Activated CD4-positive, alpha-beta T cell treated with anti-CD3 and anti-CD28 coated beads, Interleukin-2, amount 50 U/mL, for 48 hours (primary cell): Measurements from ENCODE around the gene TYRO3.

Experiments used
- DNase-seq, 2 experiments: peaks; one replicate each; pipeline ENCODE4 v3.0.0-alpha.2; 2020

The TYRO3 gene

DNA sequence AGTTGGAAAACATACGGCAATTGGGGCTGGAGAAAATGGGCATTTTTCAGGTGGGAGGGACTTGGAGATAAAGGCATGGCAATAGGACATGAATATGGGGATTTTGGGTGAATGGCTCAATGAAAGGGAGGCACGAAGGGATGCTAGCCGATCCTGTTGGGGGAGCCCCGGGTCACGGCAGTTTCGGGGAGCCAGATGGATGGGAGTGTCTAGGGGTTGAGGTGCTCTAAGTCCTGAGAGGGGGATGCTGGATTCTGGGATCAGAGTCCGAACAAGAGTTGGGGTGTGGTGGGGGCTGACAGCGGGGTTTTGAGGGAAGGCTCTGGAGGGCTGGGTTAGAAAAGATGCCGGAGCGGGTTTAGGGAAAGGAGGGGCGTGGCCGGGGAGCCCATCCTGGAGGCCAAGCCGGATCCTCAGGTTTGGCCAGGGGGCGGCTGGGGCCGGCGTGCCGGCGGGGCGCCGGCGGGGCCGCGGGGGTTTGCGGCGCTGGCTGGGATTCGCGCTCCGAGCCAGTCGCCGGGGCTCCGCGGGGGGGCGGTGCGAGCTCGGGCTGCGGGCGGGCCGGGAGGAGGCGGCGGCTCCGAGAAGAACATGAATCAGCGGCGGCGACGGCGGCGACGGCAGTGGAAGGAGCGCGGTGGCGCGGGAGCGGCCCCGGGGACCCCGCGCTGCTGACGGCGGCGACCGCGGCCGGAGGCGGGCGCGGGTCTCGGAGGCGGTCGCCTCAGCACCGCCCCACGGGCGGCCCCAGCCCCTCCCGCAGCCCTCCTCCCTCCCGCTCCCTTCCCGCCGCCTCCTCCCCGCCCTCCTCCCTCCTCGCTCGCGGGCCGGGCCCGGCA is at the start of gene TYRO3:
Gene TYRO3, plus strand, starts transcription at position 813 of the 839 bp plus-strand sequence. CDS start 46 bp downstream, outside the sequence.
- DNase-seq, result peak; percentile 73 to 75

DNA sequence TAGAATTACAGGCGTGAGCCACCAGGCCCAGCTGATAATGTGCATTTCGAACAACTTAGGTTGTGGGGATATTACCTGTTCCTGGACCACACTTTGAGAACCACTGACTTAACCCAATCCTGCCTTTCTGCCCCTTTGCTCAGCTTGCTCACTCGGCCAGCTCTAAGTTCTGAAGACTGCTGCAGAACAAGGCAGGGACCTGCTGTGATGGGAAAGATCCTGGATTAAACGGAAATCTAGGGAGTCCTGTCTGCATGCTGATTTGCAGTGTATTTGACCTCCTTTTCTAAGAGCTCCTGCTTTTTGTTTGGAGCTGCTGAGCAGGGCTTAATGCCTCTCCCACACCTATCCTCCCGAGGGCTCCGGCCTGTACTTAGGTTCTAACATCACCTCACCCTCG is 48.3 kb upstream of the TYRO3 start:
- no peak for DNase-seq

DNA sequence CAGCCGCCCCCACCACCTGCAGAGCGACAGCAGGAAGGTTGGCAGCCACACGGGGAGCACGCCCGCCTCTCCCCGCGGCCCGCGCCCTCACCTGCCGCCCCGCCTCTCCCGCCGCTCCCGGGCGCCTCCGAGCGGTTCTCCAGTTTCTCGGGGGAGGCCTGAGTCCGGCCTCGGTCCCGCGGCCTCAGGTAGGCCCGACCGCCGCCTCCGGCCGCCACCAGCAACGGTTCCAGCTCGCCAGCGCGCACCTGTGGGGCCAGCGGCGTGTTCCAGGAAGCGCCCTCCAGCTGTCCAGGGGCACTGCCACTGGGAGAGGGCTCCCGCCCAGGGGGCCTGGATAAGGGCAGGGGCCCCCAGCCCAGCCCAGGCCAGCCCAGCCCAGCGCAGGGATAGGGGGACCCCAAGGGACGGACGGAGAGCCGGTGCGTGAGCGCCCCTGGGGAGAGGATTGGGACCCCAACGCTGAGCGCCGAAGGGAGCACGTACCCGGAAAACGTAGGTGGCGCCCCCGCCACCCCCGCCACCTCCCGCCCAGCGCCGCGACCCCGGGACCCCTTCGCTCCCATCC is 47.6 kb upstream of the TYRO3 start:
- no peak for DNase-seq

DNA sequence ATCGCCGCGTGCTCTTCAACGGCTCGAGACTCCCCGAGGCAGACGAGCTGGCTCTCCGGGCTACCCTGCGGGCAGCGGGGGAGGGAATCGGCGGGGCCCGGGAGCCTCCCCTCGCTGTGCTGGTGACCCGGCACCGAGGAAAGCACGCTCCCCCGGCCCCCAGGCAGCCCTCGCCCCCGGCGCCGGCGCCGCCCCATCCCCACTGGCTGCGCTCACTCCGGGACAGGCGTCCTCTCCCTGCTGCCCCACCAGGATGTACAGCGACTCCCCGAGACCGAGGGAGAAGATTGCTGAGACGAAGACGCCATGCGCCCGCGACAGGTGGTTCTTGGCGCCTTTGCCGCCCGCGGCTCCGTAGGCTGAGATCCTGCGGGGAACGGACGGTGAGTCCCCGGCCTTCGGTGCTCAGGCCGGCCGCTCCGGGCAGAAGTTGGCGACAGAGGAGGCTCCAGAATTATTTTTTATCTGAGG is 47.1 kb upstream of the TYRO3 start:
- DNase-seq, result peak in 1 of 2 experiments; percentile 35

DNA sequence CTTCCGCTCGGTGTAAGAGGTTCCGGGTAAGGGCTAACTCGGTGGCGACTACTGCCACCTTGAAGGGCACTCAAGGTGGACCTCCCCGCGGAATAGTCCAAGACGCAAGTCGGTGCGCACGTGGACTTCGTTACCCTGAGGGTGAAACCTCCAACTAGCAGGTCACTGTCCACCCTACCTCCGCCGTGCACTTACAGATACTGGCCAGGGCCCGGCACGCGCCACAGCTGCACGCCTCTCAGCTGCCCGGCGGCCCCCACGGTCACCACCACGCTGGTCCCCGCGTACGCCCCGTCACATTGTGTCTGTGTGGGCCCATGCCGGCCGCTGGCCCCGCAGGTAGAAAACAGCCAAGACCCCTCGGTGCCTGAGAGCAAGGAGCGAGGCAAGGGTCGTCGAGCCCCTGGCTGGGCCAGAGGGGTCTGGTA is 46.5 kb upstream of the TYRO3 start:
- DNase-seq, result no peak

DNA sequence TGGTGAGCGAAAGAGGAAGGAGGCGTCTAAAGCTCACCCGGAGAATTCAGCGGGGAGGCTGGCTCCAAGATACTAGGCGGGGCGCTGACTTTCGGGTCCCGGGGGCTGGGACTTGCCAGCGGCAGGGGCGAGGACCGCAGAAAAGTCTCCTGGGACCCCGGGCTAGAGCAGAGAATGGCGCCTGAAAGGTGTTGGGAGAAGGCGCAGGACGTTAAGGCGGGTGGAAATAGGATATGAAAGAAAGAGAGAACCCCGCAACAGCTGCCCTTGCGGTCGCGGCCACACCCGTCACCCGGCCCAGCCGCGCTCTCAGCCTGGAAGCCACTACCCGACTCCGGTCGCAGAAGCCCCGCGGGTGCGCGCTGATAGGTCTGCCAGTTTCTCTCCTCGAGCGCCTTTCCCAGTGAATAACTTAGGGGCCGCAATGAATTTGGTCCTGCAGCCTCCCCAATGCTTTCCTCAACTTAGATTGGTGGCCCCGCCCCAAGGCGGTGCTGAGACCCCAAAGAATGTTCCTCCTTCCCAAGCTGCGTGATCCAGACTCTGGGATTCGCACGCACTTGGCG is 46.0 kb upstream of the TYRO3 start:
- DNase-seq, result peak in 1 of 2 experiments; percentile 39

DNA sequence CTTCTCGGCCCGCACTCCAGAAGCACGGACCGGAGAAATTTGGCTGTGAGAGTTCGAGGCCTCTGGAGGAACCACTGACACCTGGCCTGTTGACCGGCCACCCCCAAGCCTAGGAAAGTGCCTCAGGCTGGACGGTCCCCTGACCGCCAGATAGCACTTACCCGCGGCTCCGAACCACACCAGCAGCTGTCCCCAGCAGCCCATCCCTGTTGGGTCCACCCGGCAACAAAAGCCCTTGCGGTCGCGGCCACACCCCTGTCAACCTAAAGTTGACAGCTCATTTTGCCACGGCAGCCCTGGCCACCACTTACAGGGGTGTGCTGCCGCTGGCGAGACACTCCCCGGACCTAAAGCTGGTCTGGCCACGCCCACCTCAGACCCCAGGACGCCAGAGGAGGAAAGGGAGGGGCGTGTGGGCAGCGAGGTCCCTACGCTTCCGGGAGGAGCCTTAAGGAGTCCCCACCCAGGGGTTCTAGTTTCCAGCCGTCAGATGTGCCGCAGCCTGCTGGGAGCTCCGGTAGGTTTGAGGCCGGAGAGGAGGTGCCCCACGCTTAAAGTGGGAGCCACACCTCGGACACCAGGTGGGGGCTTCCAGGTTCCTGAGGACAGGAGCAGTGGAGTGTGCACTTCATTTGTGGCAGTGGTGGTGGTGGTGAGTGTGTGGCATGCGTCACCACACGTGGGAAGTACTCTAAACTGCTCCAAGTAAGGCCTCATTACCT is 45.3 kb upstream of the TYRO3 start, which contains the start of gene LTK:
Gene LTK, minus strand, starts transcription at position 322 of the 722 bp plus-strand sequence. Its CDS starts 118 bp downstream, at position 204.
- no peak for DNase-seq

DNA sequence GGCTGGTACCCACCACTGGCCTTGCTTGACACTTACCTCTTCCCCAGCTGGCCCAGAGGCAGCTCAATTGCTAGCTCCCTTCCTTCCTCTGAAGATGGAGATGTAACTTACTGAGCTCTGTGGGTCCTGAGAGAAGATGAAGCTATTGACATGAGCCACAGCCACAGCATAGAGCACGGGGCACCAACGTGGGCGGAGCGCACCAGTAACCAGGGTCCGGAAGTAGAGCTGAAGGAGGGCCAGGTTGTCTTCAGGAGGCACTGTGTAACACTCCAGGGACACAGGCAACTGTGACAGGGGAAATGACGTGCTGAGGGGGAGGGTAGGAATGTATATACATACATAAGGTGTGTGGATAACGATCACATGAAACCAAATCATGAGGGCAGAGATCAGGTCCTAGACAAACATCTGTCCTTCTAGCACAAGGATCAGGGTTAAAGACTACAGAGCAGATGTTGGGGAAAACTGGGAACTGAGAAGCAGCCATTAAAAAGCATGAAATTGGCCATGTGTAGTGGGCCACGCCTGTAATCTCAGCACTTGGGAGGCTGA is 41.0 kb upstream of the TYRO3 start:
- no peak for DNase-seq

DNA sequence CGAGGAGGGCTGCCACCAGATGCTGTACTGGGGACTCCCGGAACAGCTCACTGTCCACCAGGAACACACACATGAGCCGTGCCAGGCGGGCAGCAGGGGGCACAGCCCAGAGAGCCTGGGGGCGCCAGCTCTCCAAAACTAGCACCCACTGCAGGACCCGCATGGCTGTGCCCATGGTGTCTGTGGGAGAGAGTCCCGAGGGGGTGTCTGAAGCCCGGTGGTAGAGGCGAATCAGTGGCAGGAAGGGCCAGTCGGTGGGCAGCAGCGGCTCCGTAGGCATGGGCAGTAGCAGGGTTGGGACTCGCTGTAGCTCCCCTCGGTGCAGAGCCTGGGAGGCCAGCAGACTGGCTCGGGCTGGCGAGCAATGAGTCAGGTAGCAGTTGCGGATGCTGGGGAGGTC is 38.4 kb upstream of the TYRO3 start:
- no peak for DNase-seq

DNA sequence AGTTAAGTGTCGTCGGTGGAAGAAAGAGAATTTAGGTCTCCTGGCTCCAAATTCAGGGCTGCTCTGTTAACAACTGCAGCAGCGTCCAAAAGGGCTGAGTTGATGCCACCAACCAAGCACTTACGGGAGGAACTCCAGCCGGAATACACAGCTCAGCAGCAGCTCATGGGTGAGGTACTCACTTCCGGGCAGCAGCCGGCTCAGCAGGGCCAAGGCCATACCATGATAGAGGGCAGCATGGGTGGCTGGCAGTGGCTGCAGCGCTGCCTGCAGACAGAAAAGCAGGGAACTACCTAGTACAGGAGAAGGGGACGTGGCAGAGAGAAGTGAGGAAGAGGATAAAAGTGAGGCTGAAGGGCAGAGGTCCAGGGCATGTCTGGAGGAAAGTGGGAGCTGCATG is 37.4 kb upstream of the TYRO3 start:
- no peak for DNase-seq

DNA sequence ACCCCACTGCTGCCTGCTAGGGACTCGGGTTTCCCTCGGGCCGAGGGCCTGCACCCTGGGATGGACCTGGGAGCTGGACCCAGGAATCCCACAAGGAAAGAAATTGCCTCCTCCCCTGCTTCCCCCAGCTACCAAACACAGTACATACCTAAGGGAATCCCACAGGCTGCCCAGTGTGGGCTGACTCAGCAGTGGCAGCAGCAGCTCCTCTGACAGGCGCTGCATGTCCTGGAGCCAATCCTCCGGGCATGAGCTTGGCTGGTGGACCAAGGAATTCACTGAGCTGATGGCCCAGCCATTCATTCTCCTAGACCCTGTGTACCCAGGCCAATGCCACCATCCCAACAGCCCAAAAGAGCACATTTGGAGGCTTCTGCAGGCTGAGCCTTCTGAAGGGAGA is 35.9 kb upstream of the TYRO3 start:
- DNase-seq, result no peak

DNA sequence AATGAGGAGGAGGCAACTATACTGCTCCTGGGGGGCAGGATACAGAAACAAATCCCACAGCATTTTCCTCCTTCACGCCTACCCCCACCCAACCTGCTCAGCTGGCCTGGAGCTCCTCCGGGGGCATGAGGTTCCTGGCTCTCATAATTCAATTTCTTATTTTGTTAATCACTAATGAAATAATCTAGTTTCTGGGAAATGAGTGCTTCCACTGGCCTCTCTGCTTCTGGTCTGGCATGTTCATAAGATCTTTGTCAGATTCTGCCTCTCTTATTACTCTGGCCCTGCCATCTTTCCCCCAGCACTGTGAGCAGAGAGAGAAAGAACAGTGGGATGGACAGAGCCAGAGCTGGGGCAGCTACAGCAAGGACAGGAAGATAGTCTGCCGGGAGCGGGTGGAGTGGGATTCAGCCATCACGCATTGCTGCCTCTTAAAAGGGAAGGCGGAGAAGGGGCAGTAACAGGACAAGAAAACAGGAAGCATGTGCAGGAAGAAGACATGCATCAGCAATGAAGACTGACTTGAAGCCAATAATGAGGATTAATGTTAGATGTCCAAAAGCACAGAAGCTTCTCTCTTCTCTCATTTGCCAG is 28.6 kb upstream of the TYRO3 start:
- DNase-seq, result no peak

DNA sequence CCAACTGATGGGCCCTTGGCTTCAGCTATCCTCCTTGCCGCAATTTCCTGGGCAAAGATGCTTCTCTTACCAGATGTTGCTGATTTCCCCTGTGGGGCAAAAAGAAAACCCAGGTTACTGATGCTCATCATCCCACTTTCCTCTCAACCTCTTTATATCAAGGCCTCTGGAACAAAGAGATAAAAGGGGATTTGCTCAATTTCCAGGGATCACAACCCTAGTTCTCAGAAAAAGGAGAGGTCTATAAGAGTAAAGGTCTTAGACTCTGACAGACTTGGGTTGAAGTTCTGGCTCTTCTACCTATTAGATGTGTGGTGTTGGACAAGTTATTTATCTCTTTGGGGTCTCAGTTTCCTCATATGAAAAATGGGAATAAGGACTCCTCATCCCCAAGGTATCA is 23.5 kb upstream of the TYRO3 start:
- no peak for DNase-seq

DNA sequence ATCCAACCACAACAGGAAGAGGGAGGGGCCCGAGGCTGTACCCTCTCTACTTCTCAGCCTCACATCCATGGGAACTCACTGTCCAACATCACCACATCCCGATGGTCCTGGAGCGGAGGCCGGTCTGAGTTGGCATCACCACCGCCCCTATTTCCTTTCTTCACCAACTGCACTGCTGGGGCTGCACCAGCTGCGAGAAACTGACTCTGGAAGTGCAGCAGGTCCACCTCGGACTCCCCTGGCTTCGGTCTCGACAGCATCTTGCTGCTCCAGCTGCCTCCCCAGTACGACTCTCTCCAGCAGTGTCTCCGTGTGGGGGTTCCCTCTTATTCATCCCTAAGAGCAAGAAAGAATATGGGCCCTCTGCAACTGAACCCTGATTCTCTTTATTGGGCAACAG is 22.1 kb upstream of the TYRO3 start:
- DNase-seq, result no peak

DNA sequence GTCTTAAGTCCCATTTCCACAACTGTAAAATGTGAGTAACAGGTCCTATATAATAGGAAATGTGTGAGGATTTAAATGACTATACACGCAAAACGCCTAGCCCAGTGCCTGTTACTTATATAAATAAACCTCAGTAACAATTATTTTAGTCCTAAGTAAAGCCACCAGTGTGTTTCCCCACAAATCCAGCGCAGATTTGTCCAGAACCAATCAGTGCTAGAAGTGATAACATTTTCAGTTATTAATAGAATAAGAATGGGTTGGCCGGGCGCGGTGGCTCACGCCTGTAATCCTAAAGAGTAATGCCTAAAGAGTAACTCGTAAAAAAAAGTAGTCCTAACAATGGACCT is 15.5 kb upstream of the TYRO3 start:
- no peak for DNase-seq

DNA sequence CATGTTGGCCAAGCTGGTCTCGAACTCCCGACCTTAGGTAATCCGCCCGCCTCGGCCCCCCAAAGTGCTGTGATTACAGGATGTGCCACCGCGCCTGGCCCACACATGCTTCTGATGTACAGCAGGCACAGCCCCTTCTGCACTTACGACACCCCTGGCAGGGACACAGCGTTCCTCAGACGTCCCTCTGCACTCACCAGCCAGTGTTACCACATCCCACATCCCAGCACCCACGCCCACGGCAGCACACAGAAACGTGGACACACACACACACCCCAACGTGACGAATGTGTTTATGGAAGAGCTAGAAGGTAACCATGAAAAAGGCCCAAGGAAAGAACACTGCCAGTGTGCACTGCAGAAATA is 14.4 kb upstream of the TYRO3 start:
- peak in 1 of 2 experiments; percentile 6 for DNase-seq

DNA sequence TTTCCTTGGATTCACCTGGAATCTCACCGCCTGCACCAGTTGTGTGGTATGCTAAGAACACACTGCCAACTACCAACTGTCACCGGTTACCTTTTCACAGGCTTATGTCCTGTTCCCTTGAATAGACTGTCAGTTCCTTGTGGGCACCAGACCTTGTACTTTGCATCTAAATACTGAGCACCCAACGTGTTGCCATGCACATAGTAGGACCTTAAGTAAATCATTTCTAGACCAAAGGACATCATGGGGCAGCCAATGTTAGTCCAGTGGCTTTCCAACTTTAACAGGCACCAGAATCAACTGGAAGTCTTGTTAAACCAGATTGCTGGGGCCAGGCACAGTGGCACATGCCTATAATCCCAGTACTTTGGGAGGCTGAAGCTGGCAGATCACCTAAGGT is 13.8 kb upstream of the TYRO3 start:
- DNase-seq, result no peak

DNA sequence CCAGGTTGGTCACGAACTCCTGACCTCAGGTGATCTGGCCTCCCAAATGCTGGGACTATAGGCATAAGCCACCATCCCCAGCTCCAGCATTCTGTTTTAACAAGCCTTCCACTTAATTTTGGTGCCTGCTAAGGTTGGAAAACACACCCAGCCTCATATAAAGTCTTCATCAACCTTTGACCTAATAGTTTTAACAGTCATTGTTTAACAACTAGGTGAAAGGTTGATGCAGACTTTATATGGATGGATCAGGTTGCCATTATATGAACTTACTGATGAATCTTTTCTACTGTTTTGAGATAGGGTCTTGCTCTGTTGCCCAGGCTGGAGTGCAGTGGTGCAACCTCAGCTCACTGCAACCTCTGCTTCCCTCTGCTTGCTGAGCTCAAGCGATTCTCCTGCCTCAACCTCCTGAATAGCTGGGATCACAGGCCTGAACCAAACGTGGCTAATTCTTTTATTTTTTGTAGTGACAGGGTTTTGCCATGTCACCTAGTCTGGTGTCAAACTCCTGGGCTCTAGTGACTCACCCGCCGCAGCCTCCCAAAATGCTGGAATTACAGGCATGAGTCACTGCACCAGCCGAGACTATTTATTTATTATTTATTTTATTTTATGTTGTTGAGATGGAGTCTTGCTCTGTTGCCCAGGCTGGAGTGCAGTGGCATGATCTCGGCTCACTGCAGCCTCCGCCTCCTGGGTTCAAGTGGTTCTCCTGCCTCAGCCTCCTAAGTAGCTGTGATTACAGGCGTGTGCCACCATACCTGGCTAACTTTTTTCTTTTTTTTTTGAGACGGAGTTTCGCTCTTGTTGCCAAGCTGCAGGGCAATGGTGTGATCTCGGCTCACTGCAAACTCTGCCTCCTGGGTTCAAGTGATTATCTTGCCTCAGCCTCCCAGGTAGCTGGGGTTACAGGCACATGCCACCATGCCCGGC is 11.9 kb upstream of the TYRO3 start:
- no peak for DNase-seq

DNA sequence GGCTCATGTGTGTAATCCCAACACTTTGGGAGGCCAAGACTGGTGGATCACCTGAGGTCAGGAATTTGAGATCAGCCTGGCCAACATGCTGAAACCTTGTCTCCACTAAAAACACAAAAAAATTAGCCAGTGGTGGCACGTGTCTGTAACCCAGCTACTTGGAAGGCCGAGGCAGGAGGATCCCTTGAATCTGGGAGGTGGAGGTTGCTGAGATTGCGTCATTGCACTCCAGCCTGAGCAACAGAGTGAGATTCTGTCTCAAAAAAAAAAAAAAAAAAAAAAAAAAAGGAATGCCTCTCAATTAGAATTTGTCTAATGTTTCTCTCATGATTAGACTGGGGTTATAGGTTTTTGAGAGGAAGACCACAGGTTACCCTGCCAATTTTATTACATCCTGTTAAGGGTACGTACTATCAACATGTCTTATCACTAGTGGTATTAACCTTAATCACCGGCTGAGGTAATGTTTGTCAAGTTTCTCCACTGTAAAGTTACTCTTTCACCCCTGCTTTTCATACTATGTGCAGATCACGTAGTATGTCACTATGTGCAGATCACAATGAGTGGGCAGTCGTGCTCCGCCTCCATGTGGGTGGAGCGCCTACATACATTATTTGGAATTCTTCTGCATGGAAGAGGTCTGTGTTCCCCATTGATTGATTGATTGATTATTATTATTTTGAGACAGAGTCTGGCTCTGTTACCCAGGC is 8.8 kb upstream of the TYRO3 start:
- no peak for DNase-seq

DNA sequence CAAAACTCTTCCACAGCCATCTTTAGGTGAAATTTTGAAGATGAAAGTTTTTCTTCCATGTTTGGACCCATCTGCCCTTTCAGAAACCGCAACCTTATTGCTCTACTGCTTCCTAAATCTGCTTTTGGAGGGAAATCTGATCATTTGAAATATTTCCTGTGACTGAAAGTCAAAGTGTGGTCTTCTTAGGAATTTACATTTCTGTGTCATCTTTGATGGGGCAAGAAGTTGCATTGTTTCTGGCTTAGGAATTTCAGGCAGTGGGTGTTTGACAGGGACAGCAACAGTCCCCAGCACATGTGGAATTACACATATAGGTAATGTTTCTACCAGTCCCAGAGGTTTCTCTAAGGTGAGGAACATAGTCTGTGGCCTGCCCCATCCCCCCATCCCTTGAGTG is 5.3 kb upstream of the TYRO3 start:
- DNase-seq, result no peak

DNA sequence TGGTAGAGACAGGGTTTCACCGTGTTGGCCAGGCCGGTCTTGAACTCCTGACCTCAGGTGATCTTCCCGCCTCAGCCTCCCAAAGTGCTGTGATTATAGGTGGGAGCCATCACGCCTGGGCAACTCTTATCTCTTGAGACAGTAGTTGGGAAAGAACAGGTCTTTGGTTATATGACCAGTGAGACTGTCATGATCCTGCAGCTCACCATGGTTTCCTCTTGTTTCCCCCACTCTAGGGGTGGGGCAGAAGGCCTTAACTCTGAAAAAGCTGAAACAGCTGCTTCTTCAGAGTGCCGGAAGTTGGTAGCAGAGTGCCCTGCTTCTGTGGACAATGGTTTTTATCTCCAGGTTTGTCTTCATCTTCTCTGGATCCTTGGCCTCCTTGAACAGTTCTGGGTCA is 4.7 kb upstream of the TYRO3 start:
- no peak for DNase-seq
